Activated gamma-delta T cell (primary cell): ENCODE results near the gene TSEN2.
"Not testable (repeated sequence)": the region's sequence is repeated elsewhere in the genome, so short reads cannot be mapped to it uniquely, and the experiment has no call there.

Experiments
- DNase-seq: peaks from one replicate; lab custom pipeline; 2025; lab: John Stamatoyannopoulos, UW

Gene TSEN2

DNA sequence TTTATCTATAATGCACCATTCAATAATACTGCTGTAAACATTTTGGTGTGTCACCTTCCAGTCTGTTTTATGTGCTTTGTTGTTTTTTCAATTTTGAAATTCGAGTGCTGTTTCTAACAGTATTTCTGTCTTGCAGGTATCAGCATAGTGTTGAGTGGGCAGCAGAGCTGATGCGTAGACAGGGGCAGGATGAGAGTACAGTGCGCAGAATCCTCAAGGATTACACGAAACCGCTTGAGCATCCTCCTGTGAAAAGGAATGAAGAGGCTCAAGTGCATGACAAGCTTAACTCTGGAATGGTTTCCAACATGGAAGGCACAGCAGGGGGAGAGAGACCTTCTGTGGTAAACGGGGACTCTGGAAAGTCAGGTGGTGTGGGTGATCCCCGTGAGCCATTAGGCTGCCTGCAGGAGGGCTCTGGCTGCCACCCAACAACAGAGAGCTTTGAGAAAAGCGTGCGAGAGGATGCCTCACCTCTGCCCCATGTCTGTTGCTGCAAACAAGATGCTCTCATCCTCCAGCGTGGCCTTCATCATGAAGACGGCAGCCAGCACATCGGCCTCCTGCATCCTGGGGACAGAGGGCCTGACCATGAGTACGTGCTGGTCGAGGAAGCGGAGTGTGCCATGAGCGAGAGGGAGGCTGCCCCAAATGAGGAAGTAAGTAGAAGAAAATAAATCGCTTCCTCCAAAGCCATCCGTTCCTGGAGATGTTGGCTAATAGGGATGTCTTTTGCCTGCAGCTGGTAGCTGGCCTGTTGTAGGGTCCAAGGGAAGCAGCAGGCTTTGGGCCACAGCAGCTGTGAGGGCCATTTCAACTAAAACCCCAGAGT, 19.1 kb downstream of the TSEN2 start:
- DNase-seq, result no peak

- DNase-seq, result no peak
Observed at GRCh38 chr3:12506201-12506709, 22.0 kb downstream of the TSEN2 start.

DNA sequence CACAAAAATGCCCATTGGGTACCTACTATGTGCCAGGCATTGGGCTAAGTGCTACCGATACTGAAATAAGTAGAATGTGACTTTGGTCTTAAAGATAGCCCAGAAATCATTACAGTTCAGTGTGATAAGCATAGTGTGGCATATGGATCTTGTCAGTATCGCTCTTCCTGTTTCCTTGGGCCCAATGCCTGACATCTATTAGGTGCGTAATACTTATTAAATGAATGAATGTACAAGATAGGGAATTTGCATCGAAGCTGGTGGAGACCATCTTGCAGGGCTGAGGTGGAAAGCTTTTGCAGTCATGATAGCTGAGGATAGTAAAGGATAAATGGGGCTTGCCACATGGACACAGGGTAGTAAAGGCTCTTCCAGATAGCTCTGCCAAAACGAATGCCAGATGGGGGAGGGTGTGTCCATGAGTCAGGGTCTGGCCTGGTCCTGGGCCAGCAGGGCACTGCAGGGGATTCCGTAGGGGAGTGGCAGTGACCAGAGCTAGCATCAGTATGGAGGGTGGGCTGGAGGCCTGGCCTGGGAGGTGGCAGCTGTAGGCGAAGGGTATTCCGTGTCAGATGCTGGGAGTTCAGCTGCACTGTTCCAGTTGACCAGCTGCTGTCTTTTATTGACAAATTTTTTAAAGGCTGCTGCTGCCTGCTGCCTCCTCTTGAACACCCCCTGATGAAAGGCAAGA, 23.5 kb downstream of the TSEN2 start:
- DNase-seq, result no peak

- no peak for DNase-seq
Observed at GRCh38 chr3:12508291-12508700, 24.0 kb downstream of the TSEN2 start.

DNA sequence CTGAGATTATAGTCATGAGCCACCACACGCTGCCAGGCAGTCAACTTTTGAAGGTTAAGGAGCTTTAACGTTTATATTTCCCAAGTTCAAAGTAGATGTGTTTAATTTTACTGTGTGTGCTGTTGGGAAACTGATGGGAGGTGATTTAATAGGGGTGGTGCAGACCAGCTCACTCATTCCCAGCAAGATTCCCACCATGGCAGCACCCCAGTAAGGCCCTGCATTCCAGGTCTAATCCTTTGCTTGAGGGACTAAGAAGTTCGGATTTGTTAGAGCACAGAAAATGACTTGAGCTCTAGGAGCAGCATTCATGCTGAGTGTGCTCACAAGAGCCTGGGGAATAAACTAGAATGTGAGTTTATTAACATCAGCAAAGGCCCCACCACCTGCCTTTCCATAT, 25.2 kb downstream of the TSEN2 start:
- no peak for DNase-seq

GRCh38 chr3:12512534-12513118, 28.3 kb downstream of the TSEN2 start:
- no peak for DNase-seq

DNA sequence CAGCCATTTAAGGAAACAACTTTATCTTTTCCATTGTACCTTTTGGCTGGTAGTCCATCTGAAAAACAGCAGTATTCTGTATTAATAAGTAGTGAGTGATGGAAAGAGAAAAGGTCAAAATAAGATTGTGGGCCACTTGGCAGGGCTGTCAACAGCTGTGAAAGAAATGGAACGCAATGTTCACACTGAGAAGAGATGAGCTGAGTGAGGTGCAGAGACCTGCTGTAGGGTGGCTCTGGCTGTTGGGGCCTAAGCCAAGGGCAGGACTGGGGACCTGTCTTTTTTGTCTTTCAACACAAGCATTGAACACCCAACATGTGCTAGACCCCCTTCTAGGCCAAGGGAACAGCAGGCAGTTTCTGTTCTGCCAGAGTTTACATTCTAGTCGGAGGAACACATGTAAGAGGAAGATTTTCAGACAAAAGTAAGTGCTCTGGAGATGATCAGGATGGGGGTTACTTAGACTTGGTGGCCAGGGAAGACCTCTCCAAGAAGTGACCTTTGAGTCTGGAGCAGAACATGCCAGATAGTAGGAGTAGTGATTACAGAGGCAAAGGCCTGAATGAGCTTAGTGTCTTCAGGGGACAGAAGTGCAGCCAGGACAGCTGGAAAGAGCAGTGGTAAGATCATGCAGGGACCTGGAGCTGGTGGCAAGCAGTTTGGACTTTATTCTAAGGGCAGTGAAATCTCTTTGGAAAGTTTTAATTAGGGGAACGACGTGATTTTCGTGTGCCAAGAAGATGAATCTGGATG, 29.6 kb downstream of the TSEN2 start:
- DNase-seq, result no peak

DNA sequence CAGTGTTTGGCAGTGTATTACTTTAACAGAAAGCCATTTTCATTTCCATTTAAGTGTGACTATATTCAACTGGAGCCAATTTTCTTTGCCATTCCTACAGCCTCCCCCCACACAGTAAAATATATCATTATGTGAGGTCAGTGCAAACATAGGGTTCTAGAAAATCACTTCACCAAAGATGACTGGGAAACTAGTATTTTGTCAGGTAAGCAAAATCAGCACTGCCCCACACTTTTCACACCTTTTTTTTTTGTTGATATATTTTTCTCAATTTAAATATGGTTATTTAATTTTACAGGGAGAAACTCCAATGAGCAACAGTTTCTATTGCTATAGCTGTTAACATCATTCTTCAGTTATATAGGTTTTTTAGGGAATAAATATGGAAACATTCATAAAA, 31.4 kb downstream of the TSEN2 start:
- no peak for DNase-seq

- no peak for DNase-seq
Observed at GRCh38 chr3:12516873-12517272, 32.6 kb downstream of the TSEN2 start.

DNA sequence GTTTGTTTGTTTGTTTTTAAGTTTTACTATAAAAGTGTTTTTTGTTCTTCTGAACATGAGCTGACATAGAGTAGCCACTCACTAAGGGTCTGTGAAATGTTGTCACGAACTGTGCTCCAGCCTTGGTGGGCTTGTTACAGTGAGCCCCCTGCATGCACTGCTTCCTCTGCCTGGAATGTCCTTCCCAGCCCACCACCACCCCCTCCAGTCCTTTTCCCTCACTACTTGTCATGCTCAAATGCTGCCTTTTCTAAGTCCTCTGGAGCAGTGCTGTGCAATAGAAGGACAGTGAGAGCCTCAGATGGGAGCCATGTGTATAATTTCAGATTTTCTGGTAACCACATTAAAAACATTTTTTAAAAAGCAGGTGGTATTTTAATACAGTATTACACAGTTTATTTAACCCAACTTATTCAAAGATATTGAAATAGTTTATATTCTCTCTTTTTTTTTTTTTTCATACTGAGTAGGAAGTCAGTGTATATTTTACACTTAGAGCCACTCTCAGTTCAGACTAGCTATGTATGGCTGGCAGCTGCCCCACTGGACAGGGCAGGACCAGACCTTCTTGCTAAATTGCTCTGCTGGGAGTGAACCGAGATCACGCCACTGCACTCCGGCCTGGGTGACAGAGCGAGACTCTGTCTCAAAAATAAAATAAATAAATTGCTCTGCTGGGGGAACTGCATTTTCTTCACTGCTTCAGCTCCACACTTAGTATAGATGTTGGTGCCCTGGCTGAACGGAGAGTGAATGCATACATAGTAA, 34.2 kb downstream of the TSEN2 start:
- DNase-seq, result no peak

DNA sequence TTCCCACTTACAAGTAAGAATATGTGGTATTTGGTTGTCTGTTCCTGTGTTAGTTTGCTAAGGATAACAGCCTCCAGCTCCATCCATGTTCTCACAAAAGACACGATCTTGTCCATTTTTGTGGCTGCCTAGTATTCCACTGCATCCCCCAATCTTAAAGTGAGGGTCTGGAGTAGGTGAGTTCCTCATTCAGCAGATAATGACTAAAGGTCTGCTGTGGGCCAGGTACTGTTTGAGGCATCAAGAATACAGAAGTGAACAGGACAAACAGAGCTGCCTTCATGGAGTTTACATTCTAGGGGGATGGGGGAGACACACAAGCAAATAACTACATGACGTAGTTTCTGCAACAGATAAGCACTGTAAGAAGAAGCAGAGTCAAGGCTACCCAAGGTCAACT, 36.7 kb downstream of the TSEN2 start:
- no peak for DNase-seq

GRCh38 chr3:12522721-12523120, 38.4 kb downstream of the TSEN2 start:
- no peak for DNase-seq

DNA sequence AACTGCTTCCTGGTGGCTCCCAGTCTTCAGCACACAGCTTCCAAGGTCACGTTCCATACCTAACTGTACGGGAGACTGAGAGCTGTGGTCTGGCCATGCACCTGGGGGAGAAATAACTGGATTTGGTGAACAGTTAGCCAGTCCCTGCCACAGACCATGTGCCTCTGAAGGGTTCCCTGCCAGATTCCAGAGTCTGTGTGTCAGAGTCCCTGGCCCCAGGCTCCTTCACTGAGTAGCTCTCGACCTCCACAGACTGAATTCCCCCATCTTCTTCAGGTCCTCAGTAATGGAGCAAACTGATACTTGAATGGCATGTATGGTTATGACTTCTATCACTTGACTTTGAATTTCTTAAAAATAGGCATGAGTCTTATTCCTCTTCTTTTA, 43.5 kb downstream of the TSEN2 start:
- DNase-seq, result no peak

DNA sequence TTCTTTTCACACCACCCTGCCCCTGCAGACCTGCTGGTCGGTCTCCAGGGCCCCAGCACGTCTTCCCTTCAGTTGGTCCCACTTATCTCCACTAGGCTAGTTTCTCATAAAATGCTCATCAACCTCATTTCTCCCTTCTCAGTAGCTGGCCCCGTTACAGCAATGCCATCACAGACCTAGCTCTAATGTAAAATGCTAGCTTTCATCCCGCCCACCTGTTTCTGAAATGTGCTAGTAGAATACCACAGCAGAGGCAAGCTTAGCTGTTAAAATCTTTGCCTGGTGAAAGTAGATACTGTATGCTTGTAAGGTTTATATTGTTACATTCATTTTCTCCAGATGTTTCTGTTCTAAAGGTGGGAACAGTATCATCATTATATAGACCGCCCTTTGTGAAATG, 47.9 kb downstream of the TSEN2 start:
- no peak for DNase-seq

DNA sequence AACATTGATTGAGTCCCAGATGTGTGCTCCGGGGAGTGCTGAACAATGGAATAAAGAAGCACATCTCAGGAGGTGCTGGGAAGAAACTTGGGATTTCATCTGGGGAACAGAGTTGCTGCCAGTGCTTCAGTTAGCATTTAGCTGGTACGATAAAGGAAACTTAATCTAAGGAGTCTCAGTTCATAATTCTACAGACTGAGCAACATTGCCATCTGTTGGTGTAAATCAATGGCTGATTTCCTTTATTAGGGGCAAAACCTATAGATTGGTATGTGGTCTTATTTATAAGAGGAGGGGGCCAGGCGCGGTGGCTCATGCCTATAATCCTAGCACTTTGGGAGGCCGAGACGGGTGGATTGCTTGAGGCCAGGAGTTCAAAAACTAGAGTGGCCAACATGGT, 52.1 kb downstream of the TSEN2 start:
- no peak for DNase-seq

DNA sequence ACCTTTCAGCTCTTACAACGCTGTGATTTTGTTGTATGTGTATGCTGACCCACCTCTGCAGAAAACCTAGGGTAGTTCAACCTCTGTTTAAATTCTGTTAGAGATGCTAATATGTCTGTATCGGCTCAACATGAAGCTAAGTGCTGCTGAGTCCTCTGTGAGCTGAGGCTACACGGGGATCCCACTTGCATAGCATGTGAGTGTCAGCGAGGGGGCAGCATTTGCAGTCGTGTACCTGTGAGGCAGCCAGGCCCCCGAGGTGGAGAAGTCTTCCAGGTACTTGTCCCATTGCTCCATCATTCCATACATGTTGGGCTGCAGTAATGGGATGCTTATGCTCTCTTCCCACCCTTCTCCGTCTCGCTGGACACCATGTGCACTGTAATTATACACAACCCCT, 57.3 kb downstream of the TSEN2 start:
- DNase-seq, result no peak

- DNase-seq, result not testable (repeated sequence)
Observed at GRCh38 chr3:12543497-12543896, 59.2 kb downstream of the TSEN2 start.

DNA sequence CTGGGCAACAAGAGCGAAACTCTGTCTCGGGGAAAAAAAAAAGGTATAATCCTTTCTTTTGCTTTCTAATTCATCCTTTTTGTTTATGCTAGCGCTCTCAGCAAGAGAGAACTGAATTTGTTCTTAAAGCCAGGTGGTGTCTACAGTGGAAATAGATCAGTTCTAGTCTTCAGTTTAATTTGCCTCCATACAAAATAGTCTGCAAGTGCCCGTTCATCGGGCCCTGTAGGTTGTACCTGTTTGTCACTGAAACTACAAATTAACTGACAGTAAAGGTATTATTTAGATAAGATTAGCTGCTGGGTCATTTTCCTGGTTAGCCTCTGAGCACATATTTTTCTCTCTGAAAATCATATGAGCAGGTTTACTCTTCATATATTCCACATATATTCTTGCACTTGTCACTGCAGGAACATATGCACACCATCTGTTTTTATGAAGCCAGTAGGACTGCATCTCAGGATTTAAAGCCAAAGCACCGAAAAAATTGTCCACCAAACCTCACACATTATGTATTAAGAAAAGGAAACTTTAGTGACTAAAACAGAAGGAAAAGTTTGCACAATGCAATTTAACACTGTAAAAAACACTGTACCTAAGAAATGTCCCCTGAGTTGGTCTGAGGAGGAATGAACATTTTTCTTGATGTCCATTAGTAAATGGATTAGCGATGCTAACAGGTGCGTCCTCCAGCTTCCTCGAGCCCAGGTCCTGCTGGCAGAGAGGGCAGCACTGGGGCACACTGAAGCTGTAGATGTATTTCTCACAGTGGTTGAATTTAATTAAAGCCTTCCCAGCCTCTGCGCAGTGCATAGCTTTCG, 60.6 kb downstream of the TSEN2 start:
- DNase-seq, result no peak

DNA sequence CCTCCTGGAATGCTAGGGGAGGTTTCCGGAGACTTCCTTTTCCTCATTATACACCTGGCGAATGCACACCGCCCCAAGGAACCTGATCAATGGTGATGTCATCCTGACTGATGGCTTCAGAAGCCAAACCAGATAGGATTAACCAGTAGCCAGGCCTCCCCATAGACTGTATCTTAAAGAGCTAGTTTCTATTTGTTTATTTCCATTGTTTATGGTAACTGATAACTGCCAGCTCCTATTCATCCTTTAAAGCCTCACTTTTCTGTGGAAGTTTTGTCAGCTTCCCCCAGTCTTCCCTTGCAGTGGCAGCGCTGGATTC, 61.2 kb downstream of the TSEN2 start, which contains the start of gene MKRN2OS:
Gene MKRN2OS, minus strand, starts transcription at position 27 of the 319 bp plus-strand sequence. CDS start 35 bp downstream, outside the sequence.
- no peak for DNase-seq

DNA sequence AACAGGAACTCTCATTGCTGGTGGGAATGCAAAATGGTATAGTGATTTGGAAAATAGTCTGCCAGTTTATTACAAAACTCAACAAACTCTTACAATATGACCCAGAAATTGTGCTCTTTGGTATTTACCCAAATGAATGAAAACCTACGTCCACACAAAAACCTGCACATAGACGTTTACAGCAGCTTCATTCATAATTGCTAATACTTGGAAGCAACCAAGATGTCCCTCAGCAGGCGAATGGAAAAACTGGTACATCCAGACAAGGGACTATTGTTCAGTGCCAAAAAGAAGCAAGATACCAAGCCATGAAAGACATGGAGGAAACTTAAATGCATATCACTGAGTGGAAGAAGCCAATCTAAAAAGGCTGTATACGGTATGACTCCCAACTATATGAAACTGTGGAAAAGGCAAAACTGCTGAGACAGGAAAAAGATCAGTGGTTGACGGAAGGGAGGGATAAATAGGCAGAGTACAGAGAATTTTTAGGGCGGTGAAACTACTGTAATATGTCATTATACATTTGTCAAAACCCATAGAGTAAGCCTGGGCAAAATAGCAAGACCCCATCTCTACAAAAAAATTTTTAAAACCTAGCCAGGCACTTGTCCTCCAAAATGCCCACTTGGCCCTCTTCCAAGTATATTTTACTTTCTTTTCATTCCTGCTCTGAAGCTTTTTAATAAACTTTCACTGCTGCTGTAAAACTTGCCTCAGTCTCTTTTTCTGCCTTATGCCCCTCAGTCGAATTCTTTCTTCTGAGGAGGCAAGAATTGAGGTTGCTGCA, 65.9 kb downstream of the TSEN2 start:
- DNase-seq, result no peak
